Central memory CD8-positive, alpha-beta T cell (primary cell): ENCODE data around the gene PERM1.
"Not testable (repeated sequence)": the region's sequence is repeated elsewhere in the genome, so short reads cannot be mapped to it uniquely, and the experiment has no call there.

Source experiments
- ATAC-seq: fragments of 150-1000 bp; cut with Tn5 transposase; replicated peaks from 2 replicates; pipeline ENCODE4 v1.10.0; 2022; ENCODE audit warnings: mild to moderate bottlenecking, moderate FRiP score, moderate number of reproducible peaks; ENCODE audit not compliant: poor library complexity, severe bottlenecking; ENCODE audit errors: extremely low read depth
- DNase-seq, 2 donors: peaks; one replicate each; pipeline ENCODE4 v3.0.0; 2021; ENCODE audit warnings: low spot score in 2 of 2
- H3K27ac Mint-ChIP-seq: one replicate; pipeline ENCODE4 v1.8.0; 2022; ENCODE audit warnings: low read depth, mild to moderate bottlenecking, moderate library complexity, mixed read lengths
- H3K27me3 Mint-ChIP-seq: one replicate; pipeline ENCODE4 v1.8.0; 2022; ENCODE audit warnings: mixed read lengths
- H3K36me3 Mint-ChIP-seq: one replicate; pipeline ENCODE4 v1.8.0; 2022; ENCODE audit warnings: mild to moderate bottlenecking, moderate library complexity, mixed read lengths; ENCODE audit not compliant: insufficient read depth
- H3K4me1 Mint-ChIP-seq: one replicate; pipeline ENCODE4 v1.8.0; 2022; ENCODE audit warnings: mixed read lengths
- H3K4me3 Mint-ChIP-seq: one replicate; pipeline ENCODE4 v1.8.0; 2022; ENCODE audit warnings: mild to moderate bottlenecking, moderate library complexity, mixed read lengths
- H3K9me3 Mint-ChIP-seq: one replicate; pipeline ENCODE4 v1.8.0; 2022; ENCODE audit warnings: mixed read lengths

PERM1 gene

DNA sequence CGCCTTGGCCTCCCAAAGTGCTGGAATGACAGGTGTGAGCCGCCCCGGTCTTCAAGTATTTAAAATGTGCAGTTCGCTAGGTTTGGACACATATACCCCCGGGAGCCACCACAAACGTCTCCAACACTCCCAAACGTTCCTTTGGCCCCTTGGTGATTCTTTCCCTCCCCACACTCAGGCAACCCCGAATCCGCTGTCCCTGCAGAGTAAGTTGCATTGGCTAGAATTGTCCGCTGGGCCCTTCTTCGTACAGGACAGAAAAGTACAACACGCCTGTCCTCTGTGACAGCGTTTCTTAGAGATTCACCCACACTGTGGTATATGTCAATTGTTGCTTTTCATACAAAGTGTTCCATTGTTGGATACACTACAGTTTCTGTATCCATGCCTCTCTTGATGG, 3.2 kb upstream of the PERM1 start:
- peaks cover 63% of the 10 kb centered on the region for H3K27me3 Mint-ChIP-seq

DNA sequence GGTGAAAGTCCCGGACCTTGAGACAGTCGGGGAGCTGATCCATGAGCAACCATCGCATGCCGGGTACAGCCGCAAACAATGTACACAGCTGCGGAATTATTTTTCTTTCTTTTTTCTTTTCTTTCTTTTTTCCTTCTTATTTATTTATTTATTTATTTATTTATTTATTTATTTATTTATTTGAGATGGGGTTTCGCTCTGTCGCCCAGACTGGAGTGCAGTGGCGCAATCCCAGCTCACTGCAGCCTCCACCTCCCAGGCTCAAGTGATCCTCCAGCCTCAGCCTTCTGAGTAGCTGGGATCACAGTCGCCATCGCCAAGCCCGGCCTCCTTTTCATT, 2.6 kb upstream of the PERM1 start:
- Mint-ChIP-seq H3K4me1 (no peaks in the 10 kb centered on the region), H3K27ac (no peak overlapping the region), H3K4me3 (no peak overlapping the region), H3K9me3 (no peaks in the 10 kb centered on the region), H3K27me3 (peaks cover 56% of the 10 kb centered on the region), H3K36me3 (no peaks in the 10 kb centered on the region)
- DNase-seq, result no peak
- ATAC-seq, result no peak

More for the DNA sequence above, 3.2 kb upstream of the PERM1 start:
- no peak overlapping the region for H3K27ac Mint-ChIP-seq
- no peaks in the 10 kb centered on the region for H3K4me1 Mint-ChIP-seq
- no peaks in the 10 kb centered on the region for H3K36me3 Mint-ChIP-seq
- H3K9me3 Mint-ChIP-seq, result no peaks in the 10 kb centered on the region
- DNase-seq (no peak), ATAC-seq (no peak)
- no peak overlapping the region for H3K4me3 Mint-ChIP-seq

DNA sequence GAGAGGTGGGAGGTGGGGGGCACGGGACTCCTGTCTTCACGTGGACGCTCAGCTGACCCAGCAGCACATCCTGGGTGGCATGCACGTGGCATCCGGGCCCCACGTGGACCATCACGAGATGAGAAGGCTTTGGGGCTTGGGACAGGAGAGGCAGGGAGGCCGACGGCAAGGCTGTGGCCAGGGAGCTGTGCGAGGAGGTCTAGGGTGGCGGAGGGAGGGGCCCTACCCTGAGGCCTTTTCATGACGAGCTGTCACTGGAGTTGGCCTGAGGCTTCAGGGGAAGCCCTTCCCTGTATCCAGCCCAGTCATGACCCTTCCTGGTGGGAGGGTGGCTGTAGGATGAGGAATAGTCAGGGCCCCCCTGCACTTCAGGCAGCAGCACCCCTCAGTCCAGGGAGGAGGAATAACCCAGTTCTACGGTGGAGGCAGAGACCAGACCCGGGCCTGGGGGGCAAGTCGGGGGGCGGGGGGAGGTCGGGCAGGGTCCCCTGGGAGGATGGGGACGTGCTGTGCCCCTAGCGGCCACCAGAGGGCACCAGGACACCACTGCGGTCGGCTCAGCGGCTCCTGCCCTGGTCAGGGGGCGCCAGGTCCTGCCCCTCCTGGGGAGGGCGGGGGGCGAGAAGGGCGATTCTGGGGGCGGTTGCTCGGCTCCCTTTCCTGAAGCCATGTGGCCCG, 2.0 kb upstream of the PERM1 start:
- ATAC-seq (peak; percentile 64), DNase-seq (no peak)
- Mint-ChIP-seq H3K9me3 (no peaks in the 10 kb centered on the region), H3K4me1 (no peaks in the 10 kb centered on the region), H3K36me3 (no peaks in the 10 kb centered on the region), H3K27ac (no peak overlapping the region), H3K4me3 (no peak overlapping the region), H3K27me3 (peaks cover 51% of the 10 kb centered on the region)

DNA sequence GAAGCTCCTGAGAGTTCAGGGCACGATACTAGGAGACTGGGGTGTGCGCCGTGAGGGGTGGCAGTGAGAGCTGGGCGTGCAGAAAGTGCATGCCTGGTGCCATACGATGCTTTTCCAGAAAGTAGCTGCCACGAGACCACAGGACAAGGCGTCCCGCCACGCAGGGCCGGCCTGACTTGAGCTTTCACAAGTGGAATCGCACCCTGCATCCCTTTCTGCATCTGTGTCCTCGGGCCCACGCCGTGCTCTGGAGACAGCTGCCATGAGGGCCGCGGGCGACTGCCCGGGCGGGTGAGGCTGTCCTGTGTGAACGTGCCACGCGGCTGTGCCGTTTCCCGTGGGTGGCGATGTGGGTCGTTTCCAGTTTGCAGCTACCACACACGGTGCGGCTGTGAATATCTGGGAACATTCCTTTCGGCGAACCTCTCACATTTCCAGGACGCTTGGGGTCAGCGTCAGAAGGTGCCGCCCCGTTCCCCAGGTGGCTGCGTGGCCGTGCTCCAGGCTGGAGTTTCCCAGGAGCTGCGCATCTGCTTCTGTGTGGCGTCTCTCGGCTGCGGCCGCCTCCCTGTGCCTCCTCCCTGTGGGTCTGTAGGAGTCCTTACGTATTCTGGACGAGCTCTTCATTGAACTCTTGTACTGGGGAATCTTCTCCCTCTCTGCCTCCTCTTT, 1.0 kb upstream of the PERM1 start:
- H3K9me3 Mint-ChIP-seq, result no peaks in the 10 kb centered on the region
- ATAC-seq (no peak), DNase-seq (no peak)
- no peaks in the 10 kb centered on the region for H3K36me3 Mint-ChIP-seq
- H3K27ac Mint-ChIP-seq, result no peak overlapping the region
- peaks cover 5% of the 10 kb centered on the region for H3K4me1 Mint-ChIP-seq
- peaks cover 41% of the 10 kb centered on the region for H3K27me3 Mint-ChIP-seq
- H3K4me3 Mint-ChIP-seq, result no peak overlapping the region

DNA sequence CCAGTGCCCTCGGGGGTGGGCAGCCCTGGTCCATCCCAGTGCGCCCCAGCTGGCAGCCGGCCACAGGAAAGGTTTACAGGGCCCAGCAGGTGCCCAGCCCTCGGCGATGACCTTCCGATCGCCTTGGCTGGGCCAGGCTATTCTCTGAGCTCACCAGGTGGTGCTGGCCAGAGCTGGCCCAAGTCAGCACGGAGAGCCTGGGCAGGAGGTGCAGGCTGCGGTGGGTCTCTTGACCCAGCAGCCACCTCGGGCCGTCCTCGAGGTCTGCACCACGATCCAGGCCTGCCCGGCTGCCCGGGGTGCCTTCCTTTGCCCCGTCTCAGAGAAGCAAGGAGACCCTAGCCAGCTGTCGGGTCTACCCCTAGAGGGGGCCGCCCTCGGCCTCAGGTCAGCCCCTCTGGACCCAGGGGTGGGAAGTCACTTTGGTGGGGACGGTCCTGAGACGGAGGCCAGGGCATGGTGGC, 370 bp downstream of the PERM1 start:
- no peak overlapping the region for H3K4me3 Mint-ChIP-seq
- H3K9me3 Mint-ChIP-seq, result no peaks in the 10 kb centered on the region
- no peak for ATAC-seq
- H3K27ac Mint-ChIP-seq, result no peak overlapping the region
- no peaks in the 10 kb centered on the region for H3K36me3 Mint-ChIP-seq
- H3K27me3 Mint-ChIP-seq, result peaks cover 36% of the 10 kb centered on the region
- no peak for DNase-seq
- peaks cover 5% of the 10 kb centered on the region for H3K4me1 Mint-ChIP-seq

DNA sequence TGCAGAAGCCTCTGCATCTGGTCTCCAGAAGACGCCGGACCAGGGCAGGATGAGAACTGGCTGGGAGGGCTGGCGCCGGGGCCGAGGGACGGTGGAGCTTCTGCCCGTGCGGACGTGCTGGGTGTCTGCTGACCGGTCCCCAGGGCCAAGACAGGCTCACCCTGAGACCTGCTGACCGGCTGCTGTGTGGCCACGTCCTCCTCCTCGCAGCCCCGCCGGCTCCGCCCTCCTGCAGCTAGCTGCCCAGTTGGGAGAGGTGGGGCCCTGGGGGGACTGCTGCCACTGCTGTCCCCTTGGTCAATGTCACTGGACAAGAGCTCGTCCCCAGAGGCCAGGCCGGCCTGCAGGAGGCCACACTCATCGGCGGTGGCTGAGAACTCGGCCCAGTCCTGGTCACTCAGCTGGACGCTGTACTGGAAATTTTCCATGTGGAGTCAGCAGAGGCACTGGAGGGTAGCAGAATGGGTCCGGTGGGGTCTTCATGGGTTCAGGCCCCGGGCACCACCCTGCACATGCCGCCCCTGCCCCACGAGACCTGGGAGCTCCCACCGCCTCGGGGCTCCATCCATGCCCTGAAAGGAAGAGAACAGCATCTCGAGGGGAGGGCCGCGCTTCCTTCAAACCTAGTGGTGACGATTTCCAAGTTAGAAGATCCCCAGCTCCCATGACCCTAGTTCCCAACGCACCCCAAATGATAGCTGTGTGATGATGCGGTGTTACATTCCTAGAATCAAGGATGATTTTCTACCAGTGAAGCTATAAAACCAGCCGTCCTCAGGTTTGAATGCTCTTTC, 1.1 kb downstream of the PERM1 start:
- H3K36me3 Mint-ChIP-seq, result peaks cover under 1% of the 10 kb centered on the region

DNA sequence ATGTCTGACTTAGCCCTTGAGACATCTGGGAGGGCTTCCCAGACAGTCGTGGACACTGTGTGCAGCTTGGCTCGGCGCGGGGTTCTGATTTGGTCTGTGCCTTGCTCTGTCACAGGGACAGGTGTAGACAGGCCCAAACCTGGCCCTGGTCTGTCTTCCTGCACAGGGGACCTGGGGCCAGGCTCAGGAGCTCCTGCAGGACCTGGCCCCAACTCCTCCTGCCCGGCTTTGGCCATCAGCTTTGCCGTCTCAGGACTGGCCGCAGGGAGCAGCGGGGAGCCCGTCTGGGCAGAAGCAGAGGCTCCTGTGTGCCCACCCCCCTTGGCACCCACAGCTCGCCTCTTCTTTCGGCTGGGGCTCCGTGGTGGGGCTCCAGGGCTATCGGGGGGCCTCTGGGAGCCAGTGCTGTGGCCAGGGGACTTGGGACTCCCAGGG, 1.7 kb downstream of the PERM1 start:
- no peak overlapping the region for H3K27ac Mint-ChIP-seq

More for the DNA sequence above, 1.1 kb downstream of the PERM1 start:
- H3K4me1 Mint-ChIP-seq, result peaks cover 7% of the 10 kb centered on the region
- peaks cover 31% of the 10 kb centered on the region for H3K27me3 Mint-ChIP-seq
- no peak overlapping the region for H3K4me3 Mint-ChIP-seq
- ATAC-seq (no peak), DNase-seq (no peak)
- H3K9me3 Mint-ChIP-seq, result no peaks in the 10 kb centered on the region
- H3K27ac Mint-ChIP-seq, result no peak overlapping the region

DNA sequence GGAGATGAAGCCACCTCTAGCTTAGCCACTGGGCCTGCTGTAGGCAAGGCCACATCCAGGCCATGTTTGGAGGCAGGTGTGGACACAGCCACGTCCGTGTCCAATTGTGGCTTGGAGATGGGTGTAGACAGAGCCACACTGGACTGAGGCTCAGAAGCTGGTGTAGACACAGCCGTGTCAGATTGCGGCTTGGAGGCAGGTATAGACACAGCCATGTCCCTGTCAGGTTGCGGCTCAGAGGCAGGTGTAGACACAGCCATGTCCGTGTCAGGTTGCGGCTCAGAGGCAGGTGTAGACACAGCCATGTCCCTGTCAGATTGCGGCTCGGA, 2.2 kb downstream of the PERM1 start:
- Mint-ChIP-seq H3K27me3 (peaks cover 31% of the 10 kb centered on the region), H3K27ac (no peak overlapping the region), H3K4me1 (peaks cover 10% of the 10 kb centered on the region), H3K36me3 (peaks cover 2% of the 10 kb centered on the region), H3K9me3 (no peaks in the 10 kb centered on the region), H3K4me3 (no peak overlapping the region)
- ATAC-seq (no peak), DNase-seq (no peak)

More for the DNA sequence above, 1.7 kb downstream of the PERM1 start:
- no peak for DNase-seq
- Mint-ChIP-seq H3K9me3 (no peaks in the 10 kb centered on the region), H3K27me3 (peaks cover 31% of the 10 kb centered on the region), H3K4me3 (no peak overlapping the region), H3K4me1 (peaks cover 10% of the 10 kb centered on the region), H3K36me3 (peaks cover 2% of the 10 kb centered on the region)
- no peak for ATAC-seq

DNA sequence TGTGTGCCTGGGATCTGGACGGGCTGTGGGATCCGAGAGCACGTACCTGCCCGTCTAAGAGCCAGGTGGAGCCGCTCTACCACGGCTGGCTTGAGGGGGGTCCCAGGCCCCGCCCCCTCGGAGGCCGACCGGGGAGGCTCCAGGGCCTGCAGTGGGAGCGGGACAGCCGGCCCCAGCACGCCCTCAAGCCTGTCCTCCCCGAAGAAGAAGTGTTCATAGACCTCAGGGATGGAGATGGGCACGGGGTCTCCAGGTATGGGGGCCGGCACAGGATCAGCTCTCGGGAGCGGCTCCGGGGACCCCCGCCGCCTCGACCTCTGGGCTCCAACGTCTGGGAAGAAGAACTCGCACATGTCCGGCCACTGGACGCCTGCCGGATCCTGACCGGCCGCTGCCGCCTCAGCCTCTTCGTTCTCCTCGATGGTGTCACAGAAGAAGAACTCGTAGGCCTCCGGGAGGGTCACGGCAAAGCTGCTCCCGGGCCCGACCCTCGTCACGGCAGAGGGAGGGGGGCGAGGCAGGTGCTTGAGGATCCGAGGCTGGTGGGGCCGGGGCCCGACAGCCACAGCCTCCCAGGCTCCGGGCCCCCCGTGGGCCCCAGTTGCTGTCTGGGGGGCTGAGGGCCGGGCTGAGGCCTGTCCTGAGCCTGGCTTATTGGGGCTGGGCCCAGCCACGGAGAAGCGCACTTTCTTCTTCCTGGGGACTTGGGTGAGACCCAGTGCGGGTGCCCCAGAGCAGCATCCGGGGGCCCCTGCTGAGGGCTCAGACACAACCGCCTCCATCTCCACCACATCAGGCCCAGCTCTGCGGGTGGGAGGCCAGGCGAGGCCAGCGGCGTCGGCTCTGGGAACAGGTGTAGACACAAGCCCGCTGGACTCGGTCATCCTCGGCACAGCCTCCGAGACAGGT, 2.8 kb downstream of the PERM1 start:
- Mint-ChIP-seq H3K27me3 (peaks cover 35% of the 10 kb centered on the region), H3K27ac (no peak overlapping the region), H3K36me3 (peaks cover 2% of the 10 kb centered on the region), H3K4me1 (peaks cover 10% of the 10 kb centered on the region), H3K9me3 (no peaks in the 10 kb centered on the region), H3K4me3 (no peak overlapping the region)
- ATAC-seq, result no peak
- no peak for DNase-seq

DNA sequence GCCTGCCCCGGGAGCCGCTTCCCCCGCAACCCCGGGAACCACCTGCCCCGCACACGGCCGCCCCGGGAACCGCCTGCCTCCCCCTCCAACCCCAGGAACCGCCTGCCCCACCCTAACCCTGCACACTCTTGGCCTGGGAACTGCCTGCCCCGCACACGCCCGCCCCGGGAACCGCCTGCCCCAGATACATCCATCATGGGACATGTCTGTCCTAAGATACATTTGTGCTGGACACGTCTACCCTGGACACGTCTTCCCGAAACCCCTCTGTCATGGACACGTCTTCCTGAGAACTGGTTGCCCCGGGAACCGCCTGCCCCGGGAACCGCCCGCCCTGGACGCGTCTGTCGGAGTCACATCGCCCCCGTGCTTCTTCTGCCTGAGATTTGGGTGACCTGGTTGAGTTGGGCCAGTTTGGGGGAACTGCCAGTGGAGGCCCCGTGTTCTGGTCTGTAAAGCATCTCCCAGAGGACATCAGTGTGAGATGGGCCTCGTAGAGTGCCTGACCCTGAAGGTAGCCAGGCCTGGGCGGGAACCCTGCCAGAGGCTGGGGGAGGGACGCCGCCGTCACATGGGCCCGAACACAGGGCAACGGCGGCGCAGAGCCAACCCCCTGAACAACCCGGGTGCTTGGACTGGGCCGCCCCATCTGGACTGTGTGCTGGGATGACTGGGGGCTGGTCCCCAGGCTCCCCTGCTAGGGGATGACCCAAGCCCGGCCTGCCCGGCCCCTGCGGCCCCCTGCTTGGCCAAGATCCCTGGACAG, 3.6 kb downstream of the PERM1 start:
- H3K27me3 Mint-ChIP-seq, result peaks cover 29% of the 10 kb centered on the region
- H3K4me1 Mint-ChIP-seq, result peaks cover 10% of the 10 kb centered on the region
- peak overlapping the region; percentile 65 for H3K4me3 Mint-ChIP-seq
- no peak for ATAC-seq
- no peak for DNase-seq
- H3K36me3 Mint-ChIP-seq, result peaks cover 2% of the 10 kb centered on the region
- peak overlapping the region; percentile 65 for H3K27ac Mint-ChIP-seq
- no peaks in the 10 kb centered on the region for H3K9me3 Mint-ChIP-seq

DNA sequence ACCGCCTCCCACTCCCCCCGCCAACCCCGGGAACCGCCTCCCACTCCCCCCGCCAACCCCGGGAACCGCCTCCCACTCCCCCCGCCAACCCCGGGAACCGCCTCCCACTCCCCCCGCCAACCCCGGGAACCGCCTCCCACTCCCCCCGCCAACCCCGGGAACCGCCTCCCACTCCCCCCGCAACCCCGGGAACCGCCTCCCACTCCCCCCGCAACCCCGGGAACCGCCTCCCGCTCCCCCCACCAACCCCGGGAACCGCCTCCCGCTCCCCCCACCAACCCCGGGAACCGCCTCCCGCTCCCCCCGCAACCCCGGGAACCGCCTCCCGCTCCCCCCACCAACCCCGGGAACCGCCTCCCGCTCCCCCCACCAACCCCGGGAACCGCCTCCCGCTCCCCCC, 5.1 kb downstream of the PERM1 start:
- not testable (repeated sequence) for H3K27ac Mint-ChIP-seq, H3K4me3 Mint-ChIP-seq, H3K9me3 Mint-ChIP-seq, ATAC-seq, H3K36me3 Mint-ChIP-seq, DNase-seq
- peaks cover 17% of the 10 kb centered on the region for H3K27me3 Mint-ChIP-seq
- peaks cover 10% of the 10 kb centered on the region for H3K4me1 Mint-ChIP-seq
